HUES48 (cell line): Measurements from ENCODE around the gene PLEKHJ1.

ENCODE experiments used
- H3K27ac ChIP-seq: one replicate; pipeline ENCODE4 v1.7.0; 2013; ENCODE audit warnings: low read depth, low read length, inconsistent platforms
- H3K27me3 ChIP-seq: 2 replicates; pipeline ENCODE4 v1.6.1; 2013; ENCODE audit warnings: mild to moderate bottlenecking, low read length; ENCODE audit not compliant: control insufficient read depth, insufficient read depth
- H3K36me3 ChIP-seq: 2 replicates; pipeline ENCODE4 v1.6.1; 2013; ENCODE audit warnings: low read length; ENCODE audit not compliant: control insufficient read depth, insufficient read depth
- H3K4me1 ChIP-seq: 2 replicates; pipeline ENCODE4 v1.6.1; 2013; ENCODE audit warnings: mild to moderate bottlenecking, low read length; ENCODE audit not compliant: control insufficient read depth, insufficient read depth
- H3K4me3 ChIP-seq: 2 replicates; pipeline ENCODE4 v1.5.1; 2013; ENCODE audit warnings: mild to moderate bottlenecking, low read depth, low read length
- H3K9ac ChIP-seq: 2 replicates; pipeline ENCODE4 v1.6.1; 2013; ENCODE audit warnings: mild to moderate bottlenecking, low read depth, low read length, moderate library complexity
- H3K9me3 ChIP-seq: 2 replicates; pipeline ENCODE4 v1.6.1; 2013; ENCODE audit warnings: low read length; ENCODE audit not compliant: control insufficient read depth, insufficient read depth

PLEKHJ1 gene

GRCh38 chr19:2268480-2268830 lies 32.3 kb upstream of the PLEKHJ1 start:
- Histone ChIP-seq H3K36me3 (peaks cover 20% of the 10 kb centered on the region), H3K9me3 (no peaks in the 10 kb centered on the region), H3K27ac (no peak overlapping the region), H3K27me3 (no peaks in the 10 kb centered on the region), H3K4me3 (peak overlapping the region; percentile 100), H3K4me1 (no peaks in the 10 kb centered on the region), H3K9ac (peak overlapping the region; percentile 51; the same call in 1 of the 2 replicates)

- Histone ChIP-seq H3K4me3 (no peak overlapping the region), H3K9ac (no peak overlapping the region), H3K36me3 (peaks cover 2% of the 10 kb centered on the region; the same call in 1 of the 2 replicates), H3K4me1 (no peaks in the 10 kb centered on the region), H3K9me3 (no peaks in the 10 kb centered on the region), H3K27ac (no peak overlapping the region), H3K27me3 (no peaks in the 10 kb centered on the region)
Measured at GRCh38 chr19:2266183-2266993, 30.3 kb upstream of the PLEKHJ1 start.

- Histone ChIP-seq H3K36me3 (no peaks in the 10 kb centered on the region), H3K27ac (no peak overlapping the region), H3K4me1 (no peaks in the 10 kb centered on the region), H3K4me3 (no peak overlapping the region), H3K9me3 (no peaks in the 10 kb centered on the region), H3K9ac (no peak overlapping the region), H3K27me3 (no peaks in the 10 kb centered on the region)
Measured at GRCh38 chr19:2261438-2262172, 25.5 kb upstream of the PLEKHJ1 start.

- no peak overlapping the region for H3K27ac ChIP-seq
- H3K9ac ChIP-seq = no peak overlapping the region
- no peak overlapping the region for H3K4me3 ChIP-seq
- no peaks in the 10 kb centered on the region for H3K36me3 ChIP-seq
- no peaks in the 10 kb centered on the region for H3K27me3 ChIP-seq
- no peaks in the 10 kb centered on the region; the same call in 1 of the 2 replicates for H3K4me1 ChIP-seq
- no peaks in the 10 kb centered on the region for H3K9me3 ChIP-seq
Measured at GRCh38 chr19:2260341-2260805, 24.2 kb upstream of the PLEKHJ1 start.

GRCh38 chr19:2259336-2259735 lies 23.2 kb upstream of the PLEKHJ1 start:
- Histone ChIP-seq H3K4me1 (no peaks in the 10 kb centered on the region; the same call in 1 of the 2 replicates), H3K9me3 (no peaks in the 10 kb centered on the region), H3K27me3 (peaks cover 1% of the 10 kb centered on the region; the same call in 1 of the 2 replicates), H3K27ac (no peak overlapping the region), H3K36me3 (no peaks in the 10 kb centered on the region), H3K9ac (no peak overlapping the region), H3K4me3 (no peak overlapping the region)

GRCh38 chr19:2255982-2256685 lies 20.0 kb upstream of the PLEKHJ1 start, which contains the start of gene JSRP1:
Gene JSRP1, minus strand, starts transcription at chr19:2256417. Its CDS starts 1,103 bp downstream, at chr19:2255314.
- Histone ChIP-seq H3K9me3 (no peaks in the 10 kb centered on the region), H3K4me3 (no peak within 1 kb of the TSS), H3K36me3 (no peaks in the 10 kb centered on the region), H3K9ac (no peak within 1 kb of the TSS), H3K4me1 (no peaks in the 10 kb centered on the region; the same call in 1 of the 2 replicates), H3K27ac (no peak within 1 kb of the TSS), H3K27me3 (peaks cover 33% of the 10 kb centered on the region)

- H3K9me3 ChIP-seq = no peaks in the 10 kb centered on the region
- H3K4me3 ChIP-seq = no peak overlapping the region
- H3K9ac ChIP-seq = no peak overlapping the region
Measured at GRCh38 chr19:2255112-2255845, 19.1 kb upstream of the PLEKHJ1 start.

GRCh38 chr19:2254064-2254872 lies 18.1 kb upstream of the PLEKHJ1 start:
- no peak overlapping the region for H3K27ac ChIP-seq
- H3K9me3 ChIP-seq = no peaks in the 10 kb centered on the region
- H3K9ac ChIP-seq = no peak overlapping the region
- no peaks in the 10 kb centered on the region for H3K36me3 ChIP-seq
- H3K27me3 ChIP-seq = peaks cover 42% of the 10 kb centered on the region
- H3K4me1 ChIP-seq = no peaks in the 10 kb centered on the region; the same call in 1 of the 2 replicates
- peak overlapping the region; percentile 61 for H3K4me3 ChIP-seq

More at GRCh38 chr19:2255112-2255845, 19.1 kb upstream of the PLEKHJ1 start:
- Histone ChIP-seq H3K27ac (no peak overlapping the region), H3K27me3 (peaks cover 42% of the 10 kb centered on the region), H3K36me3 (no peaks in the 10 kb centered on the region), H3K4me1 (no peaks in the 10 kb centered on the region; the same call in 1 of the 2 replicates)

GRCh38 chr19:2253106-2254063 lies 17.3 kb upstream of the PLEKHJ1 start:
- Histone ChIP-seq H3K4me1 (no peaks in the 10 kb centered on the region; the same call in 1 of the 2 replicates), H3K27ac (no peak overlapping the region), H3K9me3 (no peaks in the 10 kb centered on the region), H3K27me3 (peaks cover 42% of the 10 kb centered on the region), H3K36me3 (0 out of 2 replicates have a peak, but pooled peaks cover 2% of the 10 kb centered on the region), H3K9ac (no peak overlapping the region), H3K4me3 (peak overlapping the region; percentile 61)
